Endometrial microvascular endothelial cells (primary cell): ENCODE measurements around the gene BOC. TPM values are rescaled to one million over a fixed set of nuclear protein-coding genes. Genes with fewer than 3 reads are reported as not detected.

Experiments
- in situ Hi-C: cut with HindIII; loops from 2 replicates; pipeline ENCODE4 v1.10.0; 2017; ENCODE audit warnings: low sequenced_read_pairs, low pct_unique_long_range_greater_than_20kb; ENCODE audit errors: inconsistent ontology term
- total RNA-seq: library from RNA; depleted of rRNA; stranded (reverse); fragments of >200 nt; gene quantifications from one replicate; pipeline ENCODE4 v1.2.3, GENCODE V29; 2015; ENCODE audit errors: inconsistent ontology term

The BOC gene
- total RNA-seq, 1 donor from 2014 or later: 16.4 TPM

DNA sequence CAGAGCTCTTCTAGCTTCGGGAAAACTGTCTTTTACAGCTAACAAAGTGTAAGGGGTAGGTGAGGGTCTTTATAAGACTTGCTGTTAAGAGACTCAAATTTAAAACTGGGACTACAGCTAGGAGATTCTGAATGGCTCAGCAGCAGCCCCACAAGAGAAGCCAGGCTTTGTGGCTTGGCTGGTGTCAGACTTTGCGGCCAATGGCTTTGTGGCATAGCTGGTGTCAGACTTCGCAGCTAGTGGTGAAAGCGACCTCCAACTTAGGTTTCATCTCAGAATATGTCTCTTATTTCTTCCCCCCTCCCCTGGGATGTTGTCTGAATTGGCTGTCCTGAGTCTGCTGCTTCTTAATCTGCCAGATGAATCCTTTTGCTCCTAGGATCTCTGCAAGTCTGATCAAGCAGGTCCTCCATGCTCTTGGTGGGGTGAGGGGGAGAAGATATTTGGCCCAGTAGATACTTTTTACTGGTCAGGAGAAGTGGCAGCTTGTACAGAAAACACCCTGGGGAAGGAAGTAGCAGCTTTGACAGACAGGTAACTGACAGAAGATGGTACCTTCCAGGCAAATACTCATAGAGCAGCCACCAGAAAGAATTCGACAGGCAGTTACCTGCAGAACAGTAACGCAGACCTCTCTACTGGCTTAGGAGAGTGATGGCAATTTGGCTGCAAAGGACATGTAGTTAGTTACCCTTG, 8.4 kb downstream of the BOC start:
- in situ Hi-C loops: no loop called here

- in situ Hi-C loops: no loop called here
Observed at GRCh38 chr3:113220721-113221120, 9.4 kb downstream of the BOC start.

GRCh38 chr3:113221721-113222257, 10.4 kb downstream of the BOC start:
- in situ Hi-C loops: no loop called here

- in situ Hi-C loops: no loop called here
Observed at GRCh38 chr3:113222451-113223086, 11.2 kb downstream of the BOC start.

GRCh38 chr3:113223475-113224281, 12.3 kb downstream of the BOC start:
- in situ Hi-C loops: no loop called here

DNA sequence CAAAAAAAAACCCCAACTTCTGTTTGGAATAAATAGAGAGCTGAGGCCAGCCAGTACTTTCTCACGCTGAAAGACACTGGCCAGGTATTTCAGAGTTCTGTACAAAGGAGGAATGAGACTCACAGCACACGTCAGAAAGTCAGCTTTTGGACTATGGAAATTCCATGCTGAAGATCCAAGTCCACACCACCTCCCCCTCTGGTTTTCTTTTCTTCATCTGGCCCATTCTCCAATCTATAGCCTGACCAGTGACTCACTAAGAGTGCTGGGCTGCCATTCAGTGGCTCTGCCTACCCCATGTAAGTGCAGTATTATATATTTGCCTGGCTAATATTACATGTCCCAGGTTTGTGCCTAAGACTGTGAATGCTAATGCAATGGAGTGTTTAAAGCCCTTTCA, 13.9 kb downstream of the BOC start:
- in situ Hi-C loops: no loop called here

GRCh38 chr3:113226491-113226890, 15.1 kb downstream of the BOC start:
- in situ Hi-C loops: no loop called here

DNA sequence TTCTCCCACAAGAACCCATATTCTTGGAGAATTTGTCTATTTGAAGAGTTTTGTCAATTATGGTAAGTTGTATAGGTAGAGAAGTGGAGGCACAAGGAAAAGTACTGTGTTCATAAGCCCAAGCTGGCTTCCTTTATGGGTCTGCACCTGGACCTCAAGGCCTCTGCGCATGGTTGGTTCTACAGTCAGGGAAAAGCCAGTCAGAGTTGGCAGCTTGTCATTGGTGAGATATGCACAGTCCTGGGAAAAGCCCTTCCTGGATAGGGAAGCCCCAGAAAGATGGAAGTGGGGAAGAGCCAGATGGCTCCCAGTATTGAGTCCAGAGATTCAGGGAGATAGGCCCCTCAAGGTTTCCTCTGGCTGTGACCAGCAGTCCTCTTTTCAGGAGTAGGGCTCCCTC, 15.8 kb downstream of the BOC start:
- in situ Hi-C loops: no loop called here

- in situ Hi-C loops: no loop called here
Observed at GRCh38 chr3:113228498-113229286, 17.3 kb downstream of the BOC start.

GRCh38 chr3:113231391-113231790, 20.0 kb downstream of the BOC start:
- in situ Hi-C loops: no loop called here

DNA sequence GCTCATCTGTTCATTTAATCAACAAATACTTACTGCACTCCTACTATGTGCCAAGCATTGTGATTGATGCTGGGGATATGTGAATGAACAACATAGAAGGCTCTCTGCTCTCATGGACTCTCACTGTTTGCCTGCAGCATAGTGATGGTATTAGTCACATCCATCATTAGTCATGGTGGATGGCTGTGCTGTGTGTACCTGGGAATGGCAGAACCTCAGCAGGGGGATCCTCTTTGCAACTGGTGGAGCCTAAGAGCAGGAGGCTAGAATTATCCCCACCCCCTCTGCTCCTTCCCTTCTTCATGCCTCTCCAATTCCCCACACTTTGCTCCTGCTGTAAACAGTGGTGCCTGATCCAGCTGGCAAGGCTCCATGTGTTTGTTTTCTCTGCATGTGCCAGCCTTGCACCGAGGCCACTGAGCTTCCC, 20.5 kb downstream of the BOC start:
- in situ Hi-C loops: no loop called here

- in situ Hi-C loops: no loop called here
Observed at GRCh38 chr3:113232342-113232741, 21.0 kb downstream of the BOC start.

- in situ Hi-C loops: no loop called here
Observed at GRCh38 chr3:113233497-113233896, 22.1 kb downstream of the BOC start.

DNA sequence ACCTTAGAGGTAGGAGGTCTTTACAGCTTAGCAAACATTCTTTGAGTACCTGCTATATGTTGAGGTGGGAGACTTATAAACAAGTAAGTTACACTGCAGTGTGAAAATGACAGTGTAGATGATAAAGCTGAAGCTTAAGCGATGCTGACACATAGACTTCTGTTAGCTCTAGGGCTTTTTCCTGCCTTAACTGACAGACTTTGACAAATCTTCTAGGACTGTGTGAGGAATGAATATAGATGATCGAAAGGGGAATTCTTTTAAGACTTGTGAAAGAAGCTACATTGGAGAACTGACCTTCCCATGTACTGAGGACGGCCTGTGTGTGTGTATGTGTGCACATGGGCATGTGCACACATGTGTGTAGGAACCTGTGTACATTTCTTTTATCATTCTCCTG, 22.7 kb downstream of the BOC start:
- in situ Hi-C loops: no loop called here

DNA sequence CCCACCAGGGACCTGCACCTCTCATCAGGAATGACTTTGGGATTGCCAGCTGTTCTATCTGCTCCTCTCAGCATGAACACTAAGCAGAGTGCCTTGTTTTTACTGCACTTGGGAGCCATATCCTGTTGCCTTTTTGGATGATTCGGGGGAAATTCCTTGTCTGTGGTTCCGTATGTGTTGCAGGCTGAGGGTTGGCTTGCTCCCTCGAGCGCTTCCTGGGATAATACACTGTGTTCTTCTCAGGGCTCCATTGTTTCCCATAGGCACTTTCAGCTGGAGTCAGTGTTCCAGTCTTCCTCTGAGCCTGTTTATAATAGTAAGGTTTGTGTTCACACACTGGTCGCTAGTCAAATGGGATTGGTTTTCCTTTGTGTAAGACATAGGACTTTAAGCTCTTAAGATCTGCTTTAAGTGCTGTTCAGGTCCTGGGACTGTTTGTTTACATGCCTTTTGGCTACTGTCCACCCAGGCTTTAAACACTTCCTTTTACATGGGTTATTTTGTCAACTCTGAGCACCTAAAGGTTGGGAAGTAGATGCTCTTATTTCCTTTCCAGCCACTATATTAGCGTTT, 23.4 kb downstream of the BOC start:
- in situ Hi-C loops: no loop called here

DNA sequence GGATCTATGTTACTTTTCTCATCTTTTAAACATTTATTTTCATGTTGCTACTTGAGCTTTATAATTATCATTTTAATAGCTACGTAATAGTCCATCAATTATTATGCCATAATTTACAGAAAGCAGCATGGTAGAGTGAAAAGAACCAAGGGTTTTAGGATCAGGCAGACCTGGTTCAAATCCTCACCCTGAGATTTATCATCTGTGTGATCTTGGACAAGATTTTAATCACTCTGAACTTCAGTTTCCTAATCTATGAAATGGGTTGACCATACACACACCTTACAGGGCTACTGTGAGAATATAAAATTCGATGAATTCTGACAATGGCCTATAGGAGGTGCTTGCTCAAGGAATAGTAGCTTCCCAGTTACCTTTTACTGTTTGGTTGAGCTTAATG, 27.1 kb downstream of the BOC start:
- in situ Hi-C loops: no loop called here

GRCh38 chr3:113240841-113241240, 29.5 kb downstream of the BOC start:
- in situ Hi-C loops: no loop called here

DNA sequence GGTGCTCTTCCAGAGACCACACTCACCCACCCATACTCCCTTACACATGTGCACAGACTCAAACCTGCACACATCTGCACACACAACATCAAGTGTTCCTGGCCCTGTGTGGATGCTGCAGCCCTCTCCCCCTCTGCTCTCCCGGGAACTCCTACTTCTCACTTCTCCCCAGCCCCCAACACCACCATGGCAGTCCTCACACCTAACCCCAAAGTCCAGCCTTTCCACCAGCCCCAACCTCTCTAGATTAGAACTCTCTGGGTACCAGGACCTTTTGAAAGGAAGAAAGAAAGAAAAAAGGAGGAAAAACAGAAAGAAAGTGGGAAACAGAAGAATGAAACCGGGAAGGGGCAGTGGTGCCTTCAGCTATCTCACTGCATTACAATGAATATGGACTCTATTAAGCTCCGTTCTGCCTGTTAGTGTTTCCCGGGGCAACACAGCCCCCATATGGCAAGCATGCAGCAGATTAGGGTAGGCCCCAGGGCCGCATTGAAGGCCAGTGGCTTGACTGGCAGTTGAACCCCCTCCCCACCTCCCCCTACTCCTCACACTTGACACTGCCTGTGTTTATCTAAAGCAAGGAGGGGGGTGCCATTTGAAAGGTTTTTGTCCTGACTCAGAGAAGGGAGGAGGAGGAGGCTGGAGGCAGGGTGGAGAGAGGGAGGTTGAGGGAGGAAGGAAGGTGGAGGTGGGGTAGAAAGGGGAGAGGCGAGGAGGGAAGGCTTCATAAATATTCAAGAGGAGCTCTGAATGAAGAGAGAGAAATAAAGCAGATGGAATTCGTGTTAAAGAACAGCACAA, 30.1 kb downstream of the BOC start:
- in situ Hi-C loops: no loop called here
